Measurements from ENCODE around the gene ADARB2.
"Not testable (repeated sequence)": the region's sequence is repeated elsewhere in the genome, so short reads cannot be mapped to it uniquely, and the experiment has no call there.

ADARB2 gene

GRCh38 chr10:1232164-1232911, 505.0 kb downstream of the ADARB2 start:
- no peak for DNase-seq

GRCh38 chr10:1230592-1231275, 506.6 kb downstream of the ADARB2 start:
- DNase-seq: no peak

- DNase-seq: no peak
These were observed 507.2 kb downstream of the ADARB2 start for GRCh38 chr10:1230138-1230537.

- no peak for DNase-seq
These were observed 507.8 kb downstream of the ADARB2 start for GRCh38 chr10:1229574-1229973.

GRCh38 chr10:1229116-1229515, 508.2 kb downstream of the ADARB2 start:
- DNase-seq: no peak

- no peak for DNase-seq
These were observed 508.8 kb downstream of the ADARB2 start for GRCh38 chr10:1228467-1228975.

GRCh38 chr10:1227510-1228402, 509.6 kb downstream of the ADARB2 start:
- DNase-seq: no peak

GRCh38 chr10:1226907-1227306, 510.4 kb downstream of the ADARB2 start:
- DNase-seq: not testable (repeated sequence)

- not testable (repeated sequence) for DNase-seq
These were observed 517.5 kb downstream of the ADARB2 start for GRCh38 chr10:1219874-1220273.

- DNase-seq: no peak
These were observed 519.7 kb downstream of the ADARB2 start for GRCh38 chr10:1217661-1218060.

GRCh38 chr10:1217237-1217587, 520.1 kb downstream of the ADARB2 start:
- DNase-seq: no peak

- DNase-seq: no peak
These were observed 520.6 kb downstream of the ADARB2 start for GRCh38 chr10:1216574-1217236.

- DNase-seq: no peak
These were observed 521.3 kb downstream of the ADARB2 start for GRCh38 chr10:1215862-1216573.

- no peak for DNase-seq
These were observed 522.3 kb downstream of the ADARB2 start for GRCh38 chr10:1214882-1215540.

GRCh38 chr10:1214071-1214675, 523.2 kb downstream of the ADARB2 start:
- no peak for DNase-seq

GRCh38 chr10:1213252-1214070, 523.9 kb downstream of the ADARB2 start:
- no peak for DNase-seq

- DNase-seq: no peak
These were observed 524.7 kb downstream of the ADARB2 start for GRCh38 chr10:1212571-1213141.

GRCh38 chr10:1211844-1212570, 525.3 kb downstream of the ADARB2 start:
- DNase-seq: no peak

GRCh38 chr10:1210667-1211066, 526.7 kb downstream of the ADARB2 start:
- DNase-seq: no peak
